ENCODE data around the gene FZD7. TPM values are rescaled to one million over a fixed set of nuclear protein-coding genes. Genes with fewer than 3 reads are reported as not detected.

The FZD7 gene
- 0.42 TPM for total RNA-seq
- polyA plus RNA-seq, result under 1 TPM in 1 of 4 donors, not detected in 3; 0.09 TPM

DNA sequence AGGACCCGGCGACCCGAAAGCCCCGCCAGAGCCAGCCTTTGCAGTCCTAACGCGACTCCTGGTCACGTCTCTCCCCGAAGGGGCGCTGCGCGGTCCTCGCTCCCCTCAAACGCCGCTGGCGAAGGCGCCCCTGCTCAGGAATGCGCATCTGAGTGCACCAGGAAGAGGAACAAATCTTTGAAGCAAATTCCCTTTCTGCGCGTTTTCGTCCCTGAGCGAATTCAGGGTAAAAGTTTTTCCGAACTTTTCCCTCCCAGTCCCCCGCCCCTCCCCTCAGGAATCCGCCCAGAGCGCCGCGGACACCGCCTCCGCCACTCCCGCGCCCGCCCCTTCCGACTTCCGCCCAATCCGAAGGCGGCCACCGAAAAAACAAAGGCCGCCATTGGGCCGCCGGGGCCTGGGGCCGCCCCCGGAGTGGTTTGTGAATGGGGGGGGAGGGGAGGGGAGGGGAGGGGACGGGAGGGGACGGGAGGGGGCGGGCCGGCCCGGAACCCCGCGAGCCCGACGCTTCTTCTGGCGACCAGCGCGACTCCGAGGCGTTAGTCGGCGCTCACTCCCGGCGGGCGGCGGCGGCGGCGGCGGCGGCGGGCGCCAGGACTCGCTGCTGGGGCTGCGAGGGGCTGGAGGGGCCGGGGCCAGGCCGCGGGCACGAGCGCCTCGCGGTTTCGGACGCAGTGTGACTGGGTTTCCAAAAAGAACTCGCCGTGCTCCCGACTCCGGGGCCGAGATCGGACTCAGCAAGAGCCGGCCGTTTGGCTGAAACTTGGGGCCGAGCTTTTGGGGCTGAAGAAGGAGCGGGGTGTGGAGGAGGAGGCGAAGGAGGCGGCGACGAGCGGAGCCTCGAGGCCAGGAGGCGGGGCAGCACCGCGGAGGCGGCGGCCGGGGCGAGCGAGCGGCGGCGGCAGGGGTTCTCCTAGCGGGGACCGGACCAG, at the start of gene FZD7:
Gene FZD7 (plus strand): TSS at position 539 of the 932 bp plus-strand sequence. CDS start 793 bp downstream, outside the sequence.
- Histone ChIP-seq H3K27me3 (ENCODE audit: control insufficient read depth, insufficient read depth, low read length) (peaks cover 26% of the 10 kb centered on the region), H3K4me3 (ENCODE audit: low read depth, low read length) (peak within 1 kb of the TSS; percentile 69), H3K36me3 (ENCODE audit: control insufficient read depth, insufficient read depth, low read length) (no peaks in the 10 kb centered on the region), H3K9me3 (ENCODE audit: control insufficient read depth in 2 of 2, low read length in 2 of 2) (no peaks in the 10 kb centered on the region), H3K4me1 (ENCODE audit: control insufficient read depth, insufficient read depth, low read length, poor library complexity, severe bottlenecking) (peaks cover 27% of the 10 kb centered on the region), H3K27ac (ENCODE audit: insufficient read depth, low read length, poor library complexity, severe bottlenecking) (no peak within 1 kb of the TSS)
- no peaks in the 10 kb centered on the region for H3K36me3 Mint-ChIP-seq
- peaks cover 47% of the 10 kb centered on the region for H3K27me3 Mint-ChIP-seq
- peaks cover 0 to 19% (median 12%) of the 10 kb centered on the region in 4 donors for H3K4me1 Mint-ChIP-seq
- peak within 1 kb of the TSS; percentile 40 to 79 (median 62) for H3K27ac Mint-ChIP-seq
- peak within 1 kb of the TSS; percentile 85 to 92 (median 90) for H3K4me3 Mint-ChIP-seq
- DNase-seq (peak; percentile 75 to 89 (median 80)), ATAC-seq (ENCODE audit: low read depth in 2 of 2) (peak; percentile 75 to 82)
- H3K9me3 Mint-ChIP-seq, result peaks cover 0 to 2% (median 0%) of the 10 kb centered on the region in 7 donors

DNA sequence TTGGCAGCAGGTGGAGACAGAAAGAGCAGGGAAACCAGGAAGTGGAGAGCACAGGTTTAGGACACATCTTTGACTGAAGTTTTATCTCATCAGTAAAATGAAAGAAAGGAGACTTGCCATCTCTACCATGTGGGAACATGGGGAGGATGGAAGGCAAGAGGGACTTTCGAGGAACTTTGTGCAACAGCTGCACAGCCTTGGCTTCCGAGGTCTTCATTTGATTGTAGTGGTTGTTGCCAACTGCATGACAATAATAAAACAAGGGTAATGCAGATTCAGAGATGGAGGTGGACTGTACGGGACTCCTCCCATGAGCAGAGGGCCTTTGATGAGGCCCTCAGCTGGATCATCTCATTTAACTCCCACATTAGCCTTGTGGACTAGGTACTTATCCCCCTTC, 49.3 kb upstream of the FZD7 start:
- Mint-ChIP-seq H3K27ac (no peak overlapping the region), H3K36me3 (peaks cover 3% of the 10 kb centered on the region), H3K27me3 (no peaks in the 10 kb centered on the region), H3K4me3 (no peak overlapping the region), H3K9me3 (no peaks in the 10 kb centered on the region), H3K4me1 (no peaks in the 10 kb centered on the region)
- Histone ChIP-seq H3K4me3 (ENCODE audit: low read depth, low read length) (no peak overlapping the region), H3K9me3 (ENCODE audit: control insufficient read depth in 2 of 2, low read length in 2 of 2) (no peaks in the 10 kb centered on the region), H3K27ac (ENCODE audit: insufficient read depth, low read length, poor library complexity, severe bottlenecking) (no peak overlapping the region), H3K36me3 (ENCODE audit: control insufficient read depth, insufficient read depth, low read length) (no peaks in the 10 kb centered on the region), H3K4me1 (ENCODE audit: control insufficient read depth, insufficient read depth, low read length, poor library complexity, severe bottlenecking) (no peaks in the 10 kb centered on the region), H3K27me3 (ENCODE audit: control insufficient read depth, insufficient read depth, low read length) (no peaks in the 10 kb centered on the region)
- no peak for ATAC-seq (ENCODE audit: low read depth in 2 of 2)
- DNase-seq, result no peak

DNA sequence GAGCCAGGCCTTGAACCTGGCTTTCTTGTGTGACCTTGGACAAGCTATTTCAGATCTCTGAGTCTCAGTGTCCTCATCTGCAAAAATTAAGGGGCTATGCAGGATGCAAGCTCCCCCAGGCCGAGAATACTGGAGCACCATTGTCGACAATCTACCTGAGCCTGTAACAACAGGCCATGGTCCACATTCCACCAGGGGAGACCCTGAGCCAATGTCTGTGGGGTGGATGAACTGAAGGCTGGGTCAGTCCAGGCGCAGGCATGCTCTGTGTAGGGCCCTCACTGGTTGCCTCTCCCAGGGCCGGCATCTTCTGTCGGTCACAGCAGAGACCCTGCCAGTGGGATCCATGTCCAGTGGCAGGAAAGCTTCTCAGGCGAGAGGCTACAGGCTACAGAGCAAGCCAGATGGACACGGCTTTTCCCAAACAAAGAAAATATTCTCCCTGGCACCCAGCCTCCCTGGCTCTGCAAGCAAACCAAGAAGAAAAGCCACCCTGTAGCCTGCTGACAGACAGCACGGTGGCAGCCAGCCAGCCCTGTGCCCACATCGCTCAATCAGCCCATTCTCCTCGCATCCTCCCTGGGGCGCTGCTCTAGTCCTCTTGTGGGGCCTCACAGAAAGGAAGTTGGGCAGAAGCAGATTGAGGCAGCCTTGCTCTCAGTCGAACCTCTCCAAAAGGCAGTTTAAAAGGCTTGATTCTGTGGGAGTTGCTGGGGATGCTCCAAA, 48.7 kb upstream of the FZD7 start:
- Histone ChIP-seq H3K27ac (ENCODE audit: insufficient read depth, low read length, poor library complexity, severe bottlenecking) (no peak overlapping the region), H3K36me3 (ENCODE audit: control insufficient read depth, insufficient read depth, low read length) (no peaks in the 10 kb centered on the region), H3K4me1 (ENCODE audit: control insufficient read depth, insufficient read depth, low read length, poor library complexity, severe bottlenecking) (no peaks in the 10 kb centered on the region), H3K9me3 (ENCODE audit: control insufficient read depth in 2 of 2, low read length in 2 of 2) (no peaks in the 10 kb centered on the region), H3K27me3 (ENCODE audit: control insufficient read depth, insufficient read depth, low read length) (no peaks in the 10 kb centered on the region), H3K4me3 (ENCODE audit: low read depth, low read length) (no peak overlapping the region)
- DNase-seq (peak in 1 of 3 donors; percentile 12), ATAC-seq (ENCODE audit: low read depth in 2 of 2) (no peak)
- Mint-ChIP-seq H3K27me3 (no peaks in the 10 kb centered on the region), H3K4me1 (no peaks in the 10 kb centered on the region), H3K4me3 (no peak overlapping the region), H3K9me3 (no peaks in the 10 kb centered on the region), H3K36me3 (peaks cover 3% of the 10 kb centered on the region), H3K27ac (no peak overlapping the region)

DNA sequence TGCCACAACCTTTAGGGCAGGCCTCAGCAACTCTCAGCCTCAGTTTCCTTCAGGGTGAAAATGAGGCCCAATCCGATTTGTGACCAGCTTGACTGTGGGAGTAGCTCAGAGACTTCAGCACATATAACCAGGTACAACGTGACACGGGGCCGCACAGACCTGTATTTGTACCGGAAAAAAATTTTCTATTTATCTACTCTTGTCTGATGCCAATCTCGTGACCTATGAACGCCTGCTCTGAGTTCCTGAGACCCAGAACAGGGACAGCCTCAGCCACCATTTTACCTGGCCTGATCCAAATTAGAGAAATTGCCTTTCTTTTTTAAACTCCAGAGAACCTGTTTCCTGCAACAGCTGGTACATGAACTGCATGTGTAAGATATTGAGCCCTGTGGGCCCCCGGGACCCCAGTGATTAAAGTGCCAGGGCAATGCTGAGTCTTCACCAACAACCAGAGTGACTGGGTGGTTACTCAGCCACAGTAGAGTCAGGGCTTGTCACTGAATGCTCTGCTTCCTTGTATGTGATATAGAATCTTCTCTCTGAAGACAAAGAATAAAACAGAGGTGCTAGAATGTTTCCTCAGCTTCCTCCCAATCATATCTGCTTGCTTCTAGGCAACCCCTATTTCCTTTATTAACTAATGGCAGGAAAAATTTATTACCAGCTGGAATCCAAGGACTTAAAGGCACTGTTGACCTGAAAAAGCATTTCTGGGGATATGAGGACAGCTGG, 47.8 kb upstream of the FZD7 start:
- no peak overlapping the region for H3K27ac Mint-ChIP-seq
- no peak overlapping the region for H3K4me3 ChIP-seq (ENCODE audit: low read depth, low read length)
- ATAC-seq (ENCODE audit: low read depth in 2 of 2) (no peak), DNase-seq (no peak)
- no peaks in the 10 kb centered on the region for H3K27me3 Mint-ChIP-seq
- peaks cover 3% of the 10 kb centered on the region for H3K36me3 Mint-ChIP-seq
- no peaks in the 10 kb centered on the region for H3K36me3 ChIP-seq (ENCODE audit: control insufficient read depth, insufficient read depth, low read length)
- H3K4me1 Mint-ChIP-seq, result no peaks in the 10 kb centered on the region
- H3K9me3 ChIP-seq (ENCODE audit: control insufficient read depth in 2 of 2, low read length in 2 of 2), result no peaks in the 10 kb centered on the region
- no peaks in the 10 kb centered on the region for H3K27me3 ChIP-seq (ENCODE audit: control insufficient read depth, insufficient read depth, low read length)
- H3K9me3 Mint-ChIP-seq, result no peaks in the 10 kb centered on the region
- H3K4me1 ChIP-seq (ENCODE audit: control insufficient read depth, insufficient read depth, low read length, poor library complexity, severe bottlenecking), result no peaks in the 10 kb centered on the region
- H3K27ac ChIP-seq (ENCODE audit: insufficient read depth, low read length, poor library complexity, severe bottlenecking), result no peak overlapping the region
- no peak overlapping the region for H3K4me3 Mint-ChIP-seq

DNA sequence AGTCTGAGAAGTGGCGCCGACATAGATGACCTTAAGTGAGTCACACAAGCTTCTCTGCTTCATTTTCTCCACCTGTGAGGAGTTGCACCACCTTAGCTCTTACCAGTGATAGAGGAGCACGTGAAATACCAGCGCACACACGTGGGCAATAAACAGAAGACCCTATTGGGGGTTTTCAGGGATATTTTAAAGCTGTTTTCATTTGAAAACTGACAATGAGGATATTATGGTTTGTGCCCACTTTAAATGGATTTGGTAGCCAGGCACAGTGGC, 47.3 kb upstream of the FZD7 start:
- no peak for ATAC-seq (ENCODE audit: low read depth in 2 of 2)
- Histone ChIP-seq H3K4me3 (ENCODE audit: low read depth, low read length) (no peak overlapping the region), H3K9me3 (ENCODE audit: control insufficient read depth in 2 of 2, low read length in 2 of 2) (no peaks in the 10 kb centered on the region), H3K27ac (ENCODE audit: insufficient read depth, low read length, poor library complexity, severe bottlenecking) (no peak overlapping the region), H3K36me3 (ENCODE audit: control insufficient read depth, insufficient read depth, low read length) (no peaks in the 10 kb centered on the region), H3K27me3 (ENCODE audit: control insufficient read depth, insufficient read depth, low read length) (no peaks in the 10 kb centered on the region), H3K4me1 (ENCODE audit: control insufficient read depth, insufficient read depth, low read length, poor library complexity, severe bottlenecking) (no peaks in the 10 kb centered on the region)
- H3K27me3 Mint-ChIP-seq, result no peaks in the 10 kb centered on the region
- no peak overlapping the region for H3K4me3 Mint-ChIP-seq
- H3K9me3 Mint-ChIP-seq, result no peaks in the 10 kb centered on the region
- no peaks in the 10 kb centered on the region for H3K4me1 Mint-ChIP-seq
- H3K36me3 Mint-ChIP-seq, result peaks cover 3% of the 10 kb centered on the region
- no peak for DNase-seq
- no peak overlapping the region for H3K27ac Mint-ChIP-seq

DNA sequence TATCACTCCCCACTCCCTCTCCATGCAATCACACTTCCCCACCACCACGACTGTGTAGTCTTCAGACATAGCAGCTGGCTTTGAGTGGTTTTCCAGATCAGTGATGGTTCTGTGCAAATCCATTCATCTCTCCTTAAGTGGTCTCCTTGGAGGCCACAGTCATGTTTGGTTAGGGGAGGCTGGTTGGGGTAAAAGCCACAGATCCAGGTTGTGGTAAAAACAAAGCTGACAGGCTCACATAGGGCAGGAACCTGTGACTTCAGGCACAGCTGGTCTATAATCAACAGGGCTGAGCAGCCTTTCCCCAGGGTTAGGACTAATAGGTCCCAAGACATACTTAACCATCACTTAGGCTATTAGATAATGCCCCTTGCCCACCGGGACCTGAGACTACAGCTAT, 46.2 kb upstream of the FZD7 start:
- Histone ChIP-seq H3K36me3 (ENCODE audit: control insufficient read depth, insufficient read depth, low read length) (no peaks in the 10 kb centered on the region), H3K27ac (ENCODE audit: insufficient read depth, low read length, poor library complexity, severe bottlenecking) (no peak overlapping the region), H3K4me1 (ENCODE audit: control insufficient read depth, insufficient read depth, low read length, poor library complexity, severe bottlenecking) (no peaks in the 10 kb centered on the region), H3K4me3 (ENCODE audit: low read depth, low read length) (no peak overlapping the region), H3K27me3 (ENCODE audit: control insufficient read depth, insufficient read depth, low read length) (no peaks in the 10 kb centered on the region), H3K9me3 (ENCODE audit: control insufficient read depth in 2 of 2, low read length in 2 of 2) (no peaks in the 10 kb centered on the region)
- H3K27ac Mint-ChIP-seq, result no peak overlapping the region
- no peak overlapping the region for H3K4me3 Mint-ChIP-seq
- ATAC-seq (ENCODE audit: low read depth in 2 of 2), result no peak
- H3K27me3 Mint-ChIP-seq, result peaks cover 5% of the 10 kb centered on the region
- DNase-seq, result no peak
- H3K4me1 Mint-ChIP-seq, result no peaks in the 10 kb centered on the region
- no peaks in the 10 kb centered on the region for H3K9me3 Mint-ChIP-seq
- H3K36me3 Mint-ChIP-seq, result peaks cover 3% of the 10 kb centered on the region

DNA sequence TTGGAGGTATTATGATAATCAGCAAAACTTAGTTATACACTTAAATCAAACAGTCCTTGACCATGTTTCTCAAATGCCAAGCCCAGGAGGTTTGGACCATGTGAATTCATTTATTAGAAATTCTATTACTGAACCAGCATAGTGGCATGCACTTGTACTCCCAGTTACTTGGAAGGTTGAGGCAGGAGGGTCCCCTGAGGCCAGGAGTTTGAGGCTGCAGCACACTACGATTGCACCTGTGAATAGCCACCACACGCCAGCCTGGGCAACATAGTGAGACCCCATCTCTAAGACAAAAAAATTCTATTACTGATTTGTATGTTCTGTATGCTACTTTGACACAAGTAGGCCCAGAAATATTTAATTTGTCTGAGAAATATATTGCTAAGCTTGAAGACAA, 43.6 kb upstream of the FZD7 start:
- Histone ChIP-seq H3K4me3 (ENCODE audit: low read depth, low read length) (no peak overlapping the region), H3K36me3 (ENCODE audit: control insufficient read depth, insufficient read depth, low read length) (no peaks in the 10 kb centered on the region), H3K27me3 (ENCODE audit: control insufficient read depth, insufficient read depth, low read length) (no peaks in the 10 kb centered on the region), H3K27ac (ENCODE audit: insufficient read depth, low read length, poor library complexity, severe bottlenecking) (no peak overlapping the region), H3K4me1 (ENCODE audit: control insufficient read depth, insufficient read depth, low read length, poor library complexity, severe bottlenecking) (no peaks in the 10 kb centered on the region), H3K9me3 (ENCODE audit: control insufficient read depth in 2 of 2, low read length in 2 of 2) (no peaks in the 10 kb centered on the region)
- no peak for ATAC-seq (ENCODE audit: low read depth in 2 of 2)
- Mint-ChIP-seq H3K27me3 (peaks cover 6% of the 10 kb centered on the region), H3K9me3 (no peaks in the 10 kb centered on the region), H3K4me3 (no peak overlapping the region), H3K4me1 (no peaks in the 10 kb centered on the region), H3K27ac (no peak overlapping the region), H3K36me3 (peaks cover 3% of the 10 kb centered on the region)
- DNase-seq, result no peak
